Activated T-cell treated with anti-CD3 and anti-CD28 coated beads for 24 hours (primary cell): ENCODE results near the gene YWHAG.
"Not testable (repeated sequence)": the region's sequence is repeated elsewhere in the genome, so short reads cannot be mapped to it uniquely, and the experiment has no call there.

ENCODE experiments used
- DNase-seq: peaks from one replicate; pipeline ENCODE4 v3.0.0-alpha.2; 2020; ENCODE audit warnings: low read depth

Gene YWHAG

DNA sequence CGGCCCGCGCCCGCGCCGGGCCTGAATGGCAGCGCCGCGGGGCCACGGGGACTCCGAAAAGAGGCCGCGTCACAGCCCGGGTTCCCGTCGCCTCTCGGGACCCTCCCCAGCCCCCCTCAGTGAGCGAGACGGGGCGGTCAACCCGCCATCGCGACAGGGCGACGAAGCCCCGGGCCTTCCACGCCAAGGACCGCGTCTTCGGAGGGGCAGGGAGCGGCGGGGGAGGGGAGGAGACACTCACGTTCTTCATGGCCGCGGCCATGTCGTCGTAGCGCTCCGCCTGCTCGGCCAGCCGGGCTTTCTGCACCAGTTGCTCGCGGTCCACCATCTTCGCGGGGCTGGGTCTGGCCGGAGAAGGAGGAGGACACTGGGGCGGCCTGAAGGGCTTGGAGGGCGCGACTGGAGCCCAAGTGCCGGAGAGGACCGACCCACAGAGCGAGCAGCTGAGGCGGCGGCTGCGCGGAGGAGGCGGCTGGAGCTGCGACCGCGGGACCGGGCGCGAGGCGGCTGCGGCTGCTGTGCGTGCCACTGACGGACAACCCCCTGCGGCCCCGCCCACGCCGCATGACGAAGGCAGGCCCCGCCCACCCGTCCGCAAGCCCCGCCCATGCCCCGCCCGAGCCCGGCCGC, at the start of gene YWHAG:
Gene YWHAG (minus strand): TSS at position 511 of the 630 bp plus-strand sequence. CDS start 183 bp downstream, at position 328.
- peak; percentile 86 for DNase-seq

DNA sequence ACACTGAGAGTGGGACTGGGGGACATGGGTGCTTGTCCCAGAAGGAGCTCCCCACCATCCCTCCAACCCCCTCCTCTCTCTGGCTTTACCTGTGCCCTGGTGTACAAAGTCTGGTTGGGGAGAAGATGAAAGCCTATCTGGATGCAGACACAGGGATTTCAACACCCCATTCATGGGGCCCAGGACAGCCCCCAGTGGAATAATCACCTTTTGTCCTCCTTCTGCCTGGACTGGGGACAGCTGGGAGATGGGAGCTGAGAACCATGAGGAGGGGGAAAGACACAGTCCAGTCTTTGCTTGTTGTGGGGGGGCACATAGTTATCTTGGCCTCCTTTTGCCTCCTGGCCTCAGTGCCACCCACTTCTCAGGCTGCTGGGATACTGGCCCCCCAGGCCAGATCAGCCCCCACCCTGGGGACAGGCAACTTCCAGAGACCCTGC, 49.4 kb upstream of the YWHAG start:
- DNase-seq = no peak

DNA sequence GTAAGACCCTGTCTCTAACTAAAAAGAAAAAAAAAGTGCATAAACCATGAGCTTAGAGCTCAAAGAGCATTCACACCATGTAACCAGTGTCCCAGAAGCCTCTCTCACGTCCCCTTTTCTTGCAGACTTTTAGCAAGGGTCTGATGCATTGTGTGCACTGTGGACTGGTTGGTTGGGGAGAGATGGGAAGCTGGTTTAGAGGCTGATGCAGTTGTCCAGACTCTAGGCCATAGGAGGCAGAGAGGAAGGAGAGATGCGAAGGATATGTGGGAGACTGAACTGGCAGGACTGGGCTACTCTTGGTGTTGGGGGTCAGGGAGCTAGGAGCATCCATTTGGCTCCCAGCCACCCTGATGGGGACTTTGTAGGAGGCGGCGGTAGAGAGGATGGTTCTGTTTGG, 48.9 kb upstream of the YWHAG start:
- no peak for DNase-seq

DNA sequence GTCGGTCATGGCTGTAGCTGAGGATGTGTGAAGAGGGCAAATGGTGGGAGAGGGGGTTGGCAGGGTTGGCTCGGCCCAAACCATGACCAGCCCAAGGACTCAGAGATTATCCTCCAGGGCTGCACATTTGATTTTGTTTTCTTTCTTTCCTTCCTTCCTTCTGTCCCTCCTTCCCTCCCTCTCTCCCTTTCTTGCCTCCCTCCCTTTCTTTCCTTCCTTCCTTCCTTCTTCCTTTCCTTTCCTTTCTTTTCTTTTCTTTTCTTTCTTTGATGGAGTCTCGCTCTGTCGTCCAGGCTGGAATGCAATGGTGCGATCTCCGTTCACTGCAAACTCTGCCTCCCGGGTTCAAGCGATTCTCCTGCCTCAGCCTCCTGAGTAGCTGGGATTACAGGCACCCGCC, 46.9 kb upstream of the YWHAG start:
- DNase-seq = no peak

DNA sequence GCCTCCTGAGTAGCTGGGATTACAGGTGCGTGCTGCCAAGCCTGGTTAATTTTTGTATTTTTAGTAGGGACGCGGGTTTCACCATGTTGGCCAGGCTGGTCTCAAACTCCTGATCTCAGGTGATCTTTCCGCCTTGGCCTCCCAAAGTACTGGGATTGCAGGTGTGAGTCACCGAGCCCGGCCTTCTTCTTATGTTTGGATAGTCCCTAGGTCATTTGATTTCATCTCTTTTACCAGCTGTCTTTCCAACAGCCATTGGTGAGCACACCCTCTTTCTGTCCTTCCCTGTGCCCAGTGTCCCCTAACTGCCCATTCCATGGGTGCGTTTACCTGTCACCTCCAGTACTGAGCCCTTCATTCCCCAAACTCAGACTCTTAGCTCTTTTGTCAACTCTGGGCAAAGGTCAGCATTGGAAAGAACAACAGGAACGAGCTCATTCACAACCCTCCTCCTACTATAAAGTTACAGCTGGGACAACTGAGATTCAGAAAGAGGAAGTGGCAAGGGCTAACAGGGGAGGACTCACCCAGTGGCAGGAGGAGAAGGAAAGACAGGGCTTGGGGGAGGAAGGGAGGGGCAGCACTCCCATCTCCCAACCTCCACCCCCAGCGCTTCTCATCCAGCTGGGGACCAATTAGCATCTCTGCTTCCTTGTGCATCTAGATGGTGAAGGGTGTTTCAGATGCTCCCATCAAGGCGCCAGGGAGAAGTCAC, 45.1 kb upstream of the YWHAG start:
- DNase-seq = no peak

DNA sequence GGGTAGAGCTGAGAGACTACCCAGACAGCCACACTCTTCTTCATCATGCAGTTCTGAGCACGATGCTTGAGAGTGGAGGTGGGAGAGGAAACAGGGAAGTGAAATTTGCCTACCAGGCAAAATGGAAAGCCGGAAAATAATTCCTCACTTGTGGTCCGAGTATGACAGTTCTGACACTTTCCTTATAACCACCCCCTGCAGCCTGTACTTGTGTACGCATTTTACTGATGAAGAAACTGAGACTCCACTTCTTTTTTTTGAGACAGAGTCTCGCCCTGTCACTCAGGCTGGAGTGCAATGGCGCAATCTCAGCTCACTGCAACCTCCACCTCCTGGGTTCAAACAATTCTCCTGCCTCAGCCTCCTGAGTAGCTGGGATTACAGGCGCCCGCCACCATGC, 44.3 kb upstream of the YWHAG start:
- not testable (repeated sequence) for DNase-seq

DNA sequence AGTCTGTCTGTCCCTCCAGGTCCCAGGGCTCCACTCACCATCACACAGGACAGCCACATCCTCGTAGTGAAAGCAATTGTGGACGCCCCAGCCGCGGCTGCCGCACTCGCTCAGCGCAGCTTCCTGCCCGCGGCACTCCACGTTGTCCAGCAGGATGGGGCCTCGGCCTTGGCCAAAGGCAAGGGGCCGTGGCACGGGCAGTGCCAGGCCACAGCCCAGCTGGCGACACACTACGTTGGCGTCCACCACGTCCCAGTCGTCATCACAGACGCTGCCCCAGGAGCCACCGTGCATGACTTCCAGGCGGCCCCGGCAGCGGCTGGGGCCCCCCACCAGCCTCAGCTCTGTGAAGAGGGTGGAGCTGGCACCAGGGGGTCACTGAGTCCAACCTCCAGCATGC, 41.5 kb upstream of the YWHAG start:
- no peak for DNase-seq

DNA sequence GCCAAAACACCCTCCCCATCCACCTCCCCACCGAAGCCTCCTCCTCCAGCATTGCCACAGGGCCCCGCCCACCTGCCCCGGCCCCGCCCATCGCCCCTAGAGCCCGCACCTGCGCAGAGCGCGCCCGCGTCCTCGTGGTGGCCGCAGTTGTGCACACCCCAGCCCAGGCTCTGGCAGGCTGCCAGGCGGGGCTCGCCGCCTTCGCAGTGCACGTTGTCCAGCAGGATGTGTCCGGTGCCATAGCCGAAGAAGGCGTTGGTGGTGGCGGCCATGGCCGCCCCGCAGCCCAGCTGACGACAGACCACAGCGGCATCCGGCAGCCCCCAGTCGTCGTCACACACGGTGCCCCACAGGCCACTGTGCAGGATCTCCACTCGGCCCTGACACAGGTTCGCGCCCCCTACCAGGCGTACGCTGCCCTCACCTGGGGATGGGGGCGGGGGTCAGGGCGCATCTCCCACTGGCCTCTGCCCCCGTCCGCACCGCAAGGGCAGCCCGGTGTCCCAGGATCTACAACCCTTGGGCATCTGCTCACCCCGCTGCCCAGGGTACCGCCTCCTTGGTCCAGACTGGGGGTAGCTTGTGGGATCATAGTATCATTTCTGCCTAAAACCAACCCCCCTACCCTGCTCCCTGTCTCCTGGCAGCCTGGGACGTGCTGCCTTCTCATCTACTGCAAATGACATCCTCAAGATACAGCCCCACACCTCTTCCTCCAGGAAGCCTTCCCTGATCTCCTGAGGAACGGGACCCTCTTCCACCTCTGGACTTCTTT, 38.8 kb upstream of the YWHAG start:
- peak; percentile 83 for DNase-seq

DNA sequence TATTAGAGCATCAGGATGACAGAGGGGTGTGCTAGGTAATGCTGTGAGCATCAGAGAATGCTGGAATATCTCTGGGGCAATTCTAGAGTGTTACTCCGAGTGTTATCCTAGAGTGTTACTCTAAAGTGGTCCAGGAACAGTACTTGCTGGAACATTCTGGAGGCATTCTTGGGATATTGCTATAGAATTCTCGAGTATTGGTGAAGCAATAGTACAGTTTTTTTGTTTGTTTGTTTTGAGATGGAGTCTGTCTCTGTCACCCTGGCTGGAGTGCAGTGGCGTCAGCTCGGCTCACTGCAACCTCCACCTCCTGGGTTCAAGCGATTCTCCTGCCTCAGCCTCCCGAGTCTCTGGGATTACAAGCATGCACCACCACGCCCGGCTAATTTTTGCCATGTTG, 38.1 kb upstream of the YWHAG start:
- DNase-seq = no peak

DNA sequence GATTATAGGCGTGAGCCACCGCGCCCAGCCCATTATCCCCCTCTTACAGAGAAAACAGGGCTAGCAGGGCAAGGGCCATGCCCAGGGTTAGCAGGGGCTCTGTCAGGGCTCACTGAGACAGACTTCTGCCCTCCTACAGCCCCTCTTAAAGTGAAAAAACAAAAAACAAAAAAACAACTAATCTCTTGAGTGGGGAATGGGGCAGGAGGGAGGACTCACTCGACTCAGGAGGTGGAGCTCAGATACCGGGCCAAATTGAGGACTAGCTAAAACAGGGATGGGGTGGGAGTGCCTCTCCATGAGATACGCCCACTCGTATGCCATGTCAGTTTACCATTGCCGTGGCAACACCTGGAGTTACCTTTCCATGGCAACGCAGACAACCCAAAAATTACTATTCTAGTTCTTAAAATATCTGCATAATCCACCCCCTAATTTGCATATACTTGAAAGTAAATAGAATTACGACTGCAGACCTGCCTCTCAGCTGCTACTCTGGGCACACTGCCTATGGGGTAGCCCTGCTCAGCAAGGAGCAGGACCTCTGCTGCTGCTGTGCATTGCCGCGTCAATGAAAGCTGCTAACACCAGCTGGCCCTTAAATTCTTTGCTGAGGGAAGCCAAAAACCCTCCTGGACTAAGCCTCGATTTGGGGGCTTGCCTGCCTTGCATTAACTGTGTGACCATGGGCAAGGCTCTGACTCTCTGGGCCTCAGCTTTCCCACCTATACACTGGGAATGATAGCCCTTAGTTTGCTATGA, 37.4 kb upstream of the YWHAG start:
- no peak for DNase-seq

DNA sequence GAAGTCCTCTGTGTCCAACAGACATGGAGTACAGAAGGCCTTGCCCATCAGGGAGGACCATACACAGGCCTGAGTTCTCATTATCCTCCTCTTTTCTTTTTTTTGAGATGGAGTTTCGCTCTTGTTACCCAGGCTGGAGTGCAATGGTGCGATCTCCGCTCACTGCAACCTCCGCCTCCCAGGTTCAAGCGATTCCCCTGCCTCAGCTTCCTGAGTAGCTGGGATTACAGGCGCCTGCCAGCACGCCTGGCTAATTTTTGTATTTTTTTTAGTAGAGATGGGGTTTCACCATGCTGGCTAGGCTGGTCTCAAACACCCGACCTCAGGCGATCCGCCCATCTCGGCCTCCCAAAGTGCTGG, 36.8 kb upstream of the YWHAG start:
- DNase-seq = not testable (repeated sequence)

DNA sequence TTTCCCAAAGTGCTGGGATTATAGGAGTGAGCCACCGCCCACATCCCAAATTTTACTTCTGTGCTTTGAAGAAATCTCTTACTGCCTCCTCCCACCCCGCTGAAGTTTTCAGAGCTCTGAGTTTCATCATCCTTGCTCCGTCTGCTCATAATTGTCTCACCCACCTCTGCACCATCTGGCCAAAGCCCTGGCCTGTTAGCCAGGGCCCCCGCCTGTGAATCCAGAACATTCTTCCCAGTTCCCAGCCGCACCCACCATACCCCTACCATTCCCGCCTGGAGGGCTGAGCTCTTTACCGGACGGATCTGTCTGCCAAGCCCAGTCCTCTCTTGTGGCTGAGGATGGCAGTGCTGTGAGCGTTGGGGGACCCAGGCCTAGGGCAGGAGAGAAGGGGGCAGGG, 36.2 kb upstream of the YWHAG start:
- DNase-seq = no peak

DNA sequence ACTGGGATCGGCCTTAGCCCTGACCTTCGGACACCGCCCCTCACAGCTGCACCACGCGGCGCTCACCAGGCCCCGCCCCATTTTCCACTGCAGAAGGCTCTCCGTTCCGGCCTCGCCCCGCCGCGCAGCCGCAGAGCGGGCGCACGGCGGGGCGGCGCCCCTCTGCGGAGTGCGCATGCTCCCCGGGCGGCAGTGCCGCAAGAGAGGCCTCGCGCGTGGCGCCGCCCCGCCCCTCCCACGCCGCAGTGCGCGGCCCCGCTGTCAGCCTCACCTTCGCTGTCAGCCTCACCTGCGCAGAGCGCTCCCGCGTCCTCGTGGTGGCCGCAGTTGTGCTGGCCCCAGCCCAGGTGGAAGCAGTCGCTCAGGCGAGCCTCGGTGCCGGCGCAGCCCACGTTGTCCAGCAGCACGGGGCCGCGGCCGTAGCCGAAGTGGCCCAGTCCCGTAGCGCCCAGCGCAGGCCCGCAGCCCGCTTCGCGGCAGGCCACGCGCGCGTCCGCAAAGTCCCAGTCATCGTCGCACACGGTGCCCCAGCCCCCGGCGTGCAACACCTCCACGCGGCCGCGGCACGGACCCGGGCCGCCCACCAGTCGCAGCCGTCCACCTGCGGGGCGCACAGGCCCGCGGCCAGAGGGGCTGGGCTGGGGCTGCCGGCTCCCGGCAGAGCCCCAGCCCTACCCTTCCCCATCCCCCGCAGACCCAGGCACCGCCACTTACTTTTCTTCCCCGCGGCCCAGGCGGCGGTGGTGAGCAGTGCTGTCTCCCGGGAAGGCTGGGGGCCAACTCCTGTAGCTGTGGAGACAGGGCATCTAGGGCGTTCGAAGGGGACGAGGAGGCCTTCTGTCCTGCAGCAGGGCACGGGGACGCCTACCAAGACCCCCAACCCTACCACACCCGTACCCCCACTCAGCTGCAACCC, 34.6 kb upstream of the YWHAG start:
- peak; percentile 89 for DNase-seq

DNA sequence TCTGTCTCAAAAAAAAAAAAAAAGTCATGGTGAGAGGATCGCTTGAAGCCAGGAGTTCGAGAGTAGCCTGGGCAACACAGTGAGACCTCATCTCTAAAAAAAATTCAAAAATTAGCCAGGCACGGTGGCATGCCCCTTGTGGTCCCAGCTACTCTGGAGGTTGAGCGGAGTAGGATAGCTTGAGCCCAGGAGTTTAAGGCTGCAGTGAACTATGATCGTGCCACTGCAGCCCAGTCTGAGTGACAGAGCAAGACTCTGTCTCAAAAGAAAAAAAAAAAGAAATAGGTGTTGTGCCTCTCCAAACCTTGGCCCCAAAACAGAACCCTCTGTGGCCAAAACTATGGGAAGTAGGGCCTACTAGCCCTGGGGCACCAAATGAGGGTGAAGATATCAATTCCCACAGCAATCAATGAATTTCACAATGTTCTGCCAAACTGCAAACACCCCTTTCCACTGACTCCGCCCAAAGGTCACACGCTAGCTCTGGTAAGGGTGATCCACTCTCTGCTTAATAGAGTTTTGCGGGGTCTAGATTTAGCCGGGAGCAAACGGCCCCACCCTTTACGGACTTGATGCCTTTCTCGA, 33.8 kb upstream of the YWHAG start:
- no peak for DNase-seq

DNA sequence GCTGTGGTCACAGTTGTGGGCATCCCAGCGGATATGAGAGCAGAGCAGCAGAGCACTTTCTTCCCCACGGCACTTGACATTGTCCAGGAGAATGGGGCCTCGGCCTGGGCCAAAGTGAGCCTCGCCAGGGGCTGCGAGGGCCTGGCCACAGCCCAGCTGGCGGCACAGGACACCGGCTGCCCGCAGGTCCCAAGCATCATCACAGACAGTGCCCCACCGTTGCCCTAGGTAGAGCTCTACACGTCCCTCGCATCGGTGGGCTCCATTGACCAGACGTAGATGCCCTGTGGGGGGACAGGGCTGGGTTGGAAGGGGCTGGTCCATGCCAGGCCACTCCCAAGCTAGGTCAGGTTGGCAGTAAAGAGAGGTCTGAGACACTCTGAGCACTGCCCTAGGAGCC, 31.3 kb upstream of the YWHAG start:
- DNase-seq = no peak

DNA sequence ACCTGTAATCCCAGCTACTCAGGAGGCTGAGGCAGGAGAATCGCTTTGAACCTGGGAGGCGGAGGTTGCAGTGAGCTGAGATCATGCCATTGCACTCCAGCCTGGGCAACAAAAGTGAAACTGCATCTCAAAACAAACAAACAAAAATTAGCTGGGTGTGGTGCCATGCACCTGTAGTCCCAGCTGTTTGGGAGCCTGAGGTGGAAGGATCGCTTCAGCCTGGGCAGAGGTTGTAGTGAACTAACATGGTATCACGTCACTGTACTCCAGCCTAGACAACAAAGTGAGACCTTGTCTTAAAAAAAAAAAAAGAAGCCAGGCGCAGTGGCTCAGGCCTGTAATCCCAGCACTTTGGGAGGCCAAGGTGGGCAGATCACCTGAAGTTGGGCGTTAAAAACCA, 29.0 kb upstream of the YWHAG start:
- DNase-seq = not testable (repeated sequence)

DNA sequence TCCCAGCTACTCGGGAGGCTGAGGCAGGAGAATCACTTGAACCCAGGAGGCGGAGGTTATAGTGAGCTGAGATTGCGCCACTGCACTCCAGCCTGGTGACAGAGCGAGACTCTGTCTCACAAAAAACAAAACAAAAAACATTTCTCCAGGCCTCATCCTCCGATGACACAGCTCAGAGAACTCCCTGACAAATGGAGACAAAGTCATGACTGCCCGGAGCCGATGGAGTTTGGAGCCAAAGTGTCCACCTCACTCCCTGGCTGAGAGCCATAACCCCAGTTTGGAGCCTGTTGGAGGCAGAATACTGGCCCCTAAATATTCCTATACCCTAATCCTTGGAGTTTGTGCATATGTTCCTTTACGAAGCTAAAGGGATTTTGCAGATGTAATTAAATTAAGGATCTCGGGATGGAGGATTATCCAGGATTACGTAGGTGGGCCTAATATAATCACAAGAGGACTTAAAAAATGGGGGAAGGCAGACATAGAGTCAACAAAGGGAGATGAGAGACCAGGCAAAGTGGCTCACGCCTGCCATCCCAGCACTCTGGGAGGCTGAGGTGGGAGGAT, 28.0 kb upstream of the YWHAG start:
- no peak for DNase-seq

DNA sequence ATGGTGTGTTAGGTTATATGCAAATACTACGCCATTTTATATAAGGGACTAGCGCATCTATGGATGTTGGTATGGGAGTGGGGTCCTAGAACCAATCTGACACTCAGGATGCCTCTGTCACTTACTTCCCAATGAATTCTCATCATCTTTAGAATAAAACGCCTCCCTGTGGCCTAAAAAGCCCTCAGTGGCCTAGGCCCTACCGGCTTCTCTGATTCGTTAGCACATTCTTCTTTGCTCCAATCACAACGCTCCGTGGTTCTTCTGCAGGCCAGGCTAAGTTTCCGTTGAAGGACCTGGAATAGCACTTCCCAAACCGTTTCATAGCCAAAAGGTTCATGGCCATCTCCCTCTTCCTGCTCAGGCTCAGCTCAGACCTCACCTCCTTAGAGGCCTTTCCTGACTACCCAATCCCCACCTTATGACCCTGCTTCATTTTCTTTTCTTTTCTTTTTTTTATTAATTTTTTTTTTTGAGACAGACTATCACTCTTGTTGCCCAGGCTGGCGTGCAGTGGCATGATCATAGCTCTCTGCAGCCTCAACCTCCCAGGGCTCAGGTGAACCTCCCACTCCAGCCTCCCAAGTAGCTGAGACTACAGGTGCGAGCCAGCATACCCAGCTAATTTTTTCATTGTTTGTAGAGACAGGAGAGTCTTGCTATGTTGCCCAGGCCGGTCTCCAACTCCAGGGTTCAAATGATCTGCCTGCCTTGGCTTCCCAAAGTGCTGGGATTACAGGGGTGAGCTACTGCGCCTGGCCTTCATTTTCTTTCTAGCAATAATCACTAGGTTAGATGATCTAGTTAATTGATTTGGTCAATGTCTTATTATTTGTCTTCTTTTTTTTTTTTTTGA, 24.5 kb upstream of the YWHAG start:
- no peak for DNase-seq

DNA sequence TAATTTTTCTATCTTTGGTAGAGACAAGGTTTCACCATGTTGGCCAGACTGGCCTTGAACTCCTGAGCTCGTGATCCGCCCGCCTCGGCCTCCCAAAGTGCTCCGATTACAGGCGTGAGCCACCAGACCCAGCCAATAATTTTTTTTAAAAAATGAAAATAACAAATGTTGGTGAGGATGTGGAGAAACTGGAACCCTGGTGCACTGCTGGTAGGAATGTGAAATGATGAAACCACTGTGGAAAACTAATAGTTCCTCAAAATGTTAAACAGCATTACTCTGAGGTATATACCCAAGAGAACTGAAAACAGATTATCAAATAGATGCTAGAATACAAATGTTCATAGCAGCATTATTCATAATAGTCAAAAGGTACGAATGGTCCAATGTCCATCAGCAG, 23.0 kb upstream of the YWHAG start:
- no peak for DNase-seq

DNA sequence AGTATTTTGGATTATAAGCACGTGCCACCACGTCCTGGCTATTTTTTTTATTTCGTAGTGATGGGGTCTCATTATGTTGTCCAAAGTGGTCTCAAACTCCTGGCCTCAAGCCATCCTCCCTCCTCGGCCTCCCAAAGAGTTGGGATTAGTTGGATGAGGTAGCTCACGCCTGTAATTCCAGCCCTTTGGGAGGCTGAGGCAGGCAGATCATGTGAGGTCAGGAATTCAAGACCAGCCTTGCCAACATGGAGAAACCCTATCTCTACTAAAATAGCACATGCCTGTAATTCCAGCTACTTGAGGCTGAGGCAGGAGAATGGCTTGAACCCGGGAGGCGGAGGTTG, 21.8 kb upstream of the YWHAG start:
- no peak for DNase-seq
